ENCODE results near the gene EXOSC6. TPM values are rescaled to one million over a fixed set of nuclear protein-coding genes. Genes with fewer than 3 reads are reported as not detected.

The EXOSC6 gene
- total RNA-seq, 1 donor from 2014 or later: 27.1 TPM

DNA sequence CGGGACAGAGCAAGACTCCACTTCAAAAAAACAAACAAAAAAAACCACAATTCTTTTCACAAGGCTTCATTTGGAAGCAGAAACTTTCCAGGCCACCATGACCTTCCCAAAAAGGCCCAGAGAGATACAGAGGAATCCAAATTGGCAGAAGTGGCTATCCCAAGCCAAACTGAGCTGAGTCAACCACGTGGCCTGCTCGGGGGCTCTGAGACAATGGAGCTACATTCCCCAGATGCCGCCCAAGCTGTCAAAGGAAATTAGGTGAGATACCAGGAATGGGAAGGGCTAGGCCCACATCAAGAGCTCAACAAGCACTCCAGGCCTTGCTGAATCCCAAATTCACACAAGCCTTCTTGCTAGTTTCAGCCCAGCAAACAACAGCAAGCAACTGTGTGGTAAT, 5.7 kb upstream of the EXOSC6 start:
- no peaks in the 10 kb centered on the region for H3K27me3 ChIP-seq
- H3K79me2 ChIP-seq (ENCODE audit: low read depth): no peaks in the 10 kb centered on the region
- H3K4me3 Mint-ChIP-seq: no peak overlapping the region
- H4K20me1 ChIP-seq (ENCODE audit: low read depth): peaks cover 15% of the 10 kb centered on the region
- H3F3A ChIP-seq (ENCODE audit: low read depth): peaks cover 37% of the 10 kb centered on the region
- no peak for DNase-seq (ENCODE audit: low spot score)
- H3K4me3 ChIP-seq: no peak overlapping the region
- no peak overlapping the region for H2AFZ ChIP-seq (replicated peaks)
- H3K27me3 Mint-ChIP-seq (ENCODE audit: insufficient read depth, low read depth): peaks cover 3% of the 10 kb centered on the region
- H3K9me3 Mint-ChIP-seq: no peaks in the 10 kb centered on the region
- no peaks in the 10 kb centered on the region for H3K9me3 ChIP-seq (ENCODE audit: low read depth)
- no peak for TF ChIP-seq EZH2 (IDR thresholded peaks at IDR 0.05)
- H3K9ac ChIP-seq: no peak overlapping the region
- no peak overlapping the region for H3K27ac ChIP-seq
- H3K4me1 ChIP-seq: no peaks in the 10 kb centered on the region
- H3K27ac Mint-ChIP-seq: no peak overlapping the region
- H3K36me3 ChIP-seq: peaks cover 5% of the 10 kb centered on the region
- H3K36me3 Mint-ChIP-seq: peaks cover 31% of the 10 kb centered on the region
- H3K4me1 Mint-ChIP-seq: no peaks in the 10 kb centered on the region
- H3K4me2 ChIP-seq: no peak overlapping the region

DNA sequence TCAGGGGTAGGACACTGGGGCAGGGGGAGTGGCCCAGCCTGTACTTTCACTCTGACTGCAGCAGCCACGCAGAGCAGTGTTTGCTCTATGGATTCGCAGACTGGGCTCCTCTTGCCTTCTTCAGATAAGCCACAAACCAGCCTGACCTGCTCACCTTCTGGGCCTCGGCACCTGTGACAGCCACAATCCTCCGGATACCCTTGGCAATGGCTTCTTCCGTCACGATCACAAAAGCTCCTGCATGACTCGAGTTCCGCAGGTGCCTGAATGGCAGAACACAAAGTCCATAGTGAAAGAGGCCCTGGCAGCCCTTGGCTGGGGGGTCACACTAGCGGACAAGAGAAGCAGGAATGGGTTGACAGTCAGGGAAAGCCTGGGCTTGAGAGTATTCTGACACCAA, 3.8 kb upstream of the EXOSC6 start:
- H3K4me3 ChIP-seq: no peak overlapping the region
- Mint-ChIP-seq H3K4me3 (no peak overlapping the region), H3K4me1 (no peaks in the 10 kb centered on the region), H3K27me3 (ENCODE audit: insufficient read depth, low read depth) (peaks cover 5% of the 10 kb centered on the region), H3K36me3 (peaks cover 28% of the 10 kb centered on the region), H3K9me3 (no peaks in the 10 kb centered on the region), H3K27ac (no peak overlapping the region)
- DNase-seq (ENCODE audit: low spot score): no peak
- H3K4me2 ChIP-seq: no peak overlapping the region
- H3K27ac ChIP-seq: no peak overlapping the region
- H3K27me3 ChIP-seq: no peaks in the 10 kb centered on the region
- peaks cover 25% of the 10 kb centered on the region for H4K20me1 ChIP-seq (ENCODE audit: low read depth)
- no peak overlapping the region for H3K9ac ChIP-seq
- no peaks in the 10 kb centered on the region for H3K9me3 ChIP-seq (ENCODE audit: low read depth)
- TF ChIP-seq EZH2phosphoT487 (IDR thresholded peaks at IDR 0.05) (no peak), EZH2 (IDR thresholded peaks at IDR 0.05) (no peak)
- TF ChIP-seq, protein P1, sequence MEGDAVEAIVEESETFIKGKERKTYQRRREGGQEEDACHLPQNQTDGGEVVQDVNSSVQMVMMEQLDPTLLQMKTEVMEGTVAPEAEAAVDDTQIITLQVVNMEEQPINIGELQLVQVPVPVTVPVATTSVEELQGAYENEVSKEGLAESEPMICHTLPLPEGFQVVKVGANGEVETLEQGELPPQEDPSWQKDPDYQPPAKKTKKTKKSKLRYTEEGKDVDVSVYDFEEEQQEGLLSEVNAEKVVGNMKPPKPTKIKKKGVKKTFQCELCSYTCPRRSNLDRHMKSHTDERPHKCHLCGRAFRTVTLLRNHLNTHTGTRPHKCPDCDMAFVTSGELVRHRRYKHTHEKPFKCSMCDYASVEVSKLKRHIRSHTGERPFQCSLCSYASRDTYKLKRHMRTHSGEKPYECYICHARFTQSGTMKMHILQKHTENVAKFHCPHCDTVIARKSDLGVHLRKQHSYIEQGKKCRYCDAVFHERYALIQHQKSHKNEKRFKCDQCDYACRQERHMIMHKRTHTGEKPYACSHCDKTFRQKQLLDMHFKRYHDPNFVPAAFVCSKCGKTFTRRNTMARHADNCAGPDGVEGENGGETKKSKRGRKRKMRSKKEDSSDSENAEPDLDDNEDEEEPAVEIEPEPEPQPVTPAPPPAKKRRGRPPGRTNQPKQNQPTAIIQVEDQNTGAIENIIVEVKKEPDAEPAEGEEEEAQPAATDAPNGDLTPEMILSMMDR (IDR thresholded peaks at IDR 0.05): no peak
- H2AFZ ChIP-seq (replicated peaks): no peak overlapping the region
- H3K79me2 ChIP-seq (ENCODE audit: low read depth): peaks cover 7% of the 10 kb centered on the region
- H3K36me3 ChIP-seq: no peaks in the 10 kb centered on the region
- no peaks in the 10 kb centered on the region for H3K4me1 ChIP-seq
- H3F3A ChIP-seq (ENCODE audit: low read depth): peaks cover 46% of the 10 kb centered on the region

DNA sequence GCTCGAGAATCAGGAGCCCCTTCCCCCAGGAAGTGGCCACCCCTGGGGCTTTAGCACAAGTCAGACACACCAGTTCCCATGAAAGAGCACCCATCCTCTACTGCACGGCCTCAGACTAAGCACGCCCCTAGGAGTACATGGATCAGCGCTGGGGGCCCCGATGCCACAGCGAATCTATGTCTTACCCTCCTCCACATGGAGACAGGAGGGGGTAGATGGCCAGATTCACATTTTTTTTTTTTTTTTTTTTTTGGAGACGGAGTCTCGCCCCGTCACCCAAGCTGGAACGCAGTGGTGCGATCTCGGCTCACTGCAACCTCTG, 3.2 kb upstream of the EXOSC6 start:
- Mint-ChIP-seq H3K4me1 (peaks cover 4% of the 10 kb centered on the region), H3K9me3 (no peaks in the 10 kb centered on the region), H3K27ac (no peak overlapping the region), H3K27me3 (ENCODE audit: insufficient read depth, low read depth) (peaks cover 5% of the 10 kb centered on the region), H3K36me3 (peaks cover 25% of the 10 kb centered on the region), H3K4me3 (no peak overlapping the region)
- H3F3A ChIP-seq (ENCODE audit: low read depth): peaks cover 46% of the 10 kb centered on the region
- peaks cover 31% of the 10 kb centered on the region for H4K20me1 ChIP-seq (ENCODE audit: low read depth)
- H3K4me2 ChIP-seq: no peak overlapping the region
- H3K4me3 ChIP-seq: no peak overlapping the region
- DNase-seq (ENCODE audit: low spot score): no peak
- no peaks in the 10 kb centered on the region for H3K9me3 ChIP-seq (ENCODE audit: low read depth)
- no peak overlapping the region for H3K9ac ChIP-seq
- no peak overlapping the region for H2AFZ ChIP-seq (replicated peaks)
- no peaks in the 10 kb centered on the region for H3K27me3 ChIP-seq
- H3K79me2 ChIP-seq (ENCODE audit: low read depth): peaks cover 14% of the 10 kb centered on the region
- peaks cover 4% of the 10 kb centered on the region for H3K4me1 ChIP-seq
- H3K27ac ChIP-seq: no peak overlapping the region
- TF ChIP-seq, protein P1 (IDR thresholded peaks at IDR 0.05): no peak
- no peak for TF ChIP-seq EZH2phosphoT487 (IDR thresholded peaks at IDR 0.05)
- TF ChIP-seq EZH2 (IDR thresholded peaks at IDR 0.05): no peak
- no peaks in the 10 kb centered on the region for H3K36me3 ChIP-seq

DNA sequence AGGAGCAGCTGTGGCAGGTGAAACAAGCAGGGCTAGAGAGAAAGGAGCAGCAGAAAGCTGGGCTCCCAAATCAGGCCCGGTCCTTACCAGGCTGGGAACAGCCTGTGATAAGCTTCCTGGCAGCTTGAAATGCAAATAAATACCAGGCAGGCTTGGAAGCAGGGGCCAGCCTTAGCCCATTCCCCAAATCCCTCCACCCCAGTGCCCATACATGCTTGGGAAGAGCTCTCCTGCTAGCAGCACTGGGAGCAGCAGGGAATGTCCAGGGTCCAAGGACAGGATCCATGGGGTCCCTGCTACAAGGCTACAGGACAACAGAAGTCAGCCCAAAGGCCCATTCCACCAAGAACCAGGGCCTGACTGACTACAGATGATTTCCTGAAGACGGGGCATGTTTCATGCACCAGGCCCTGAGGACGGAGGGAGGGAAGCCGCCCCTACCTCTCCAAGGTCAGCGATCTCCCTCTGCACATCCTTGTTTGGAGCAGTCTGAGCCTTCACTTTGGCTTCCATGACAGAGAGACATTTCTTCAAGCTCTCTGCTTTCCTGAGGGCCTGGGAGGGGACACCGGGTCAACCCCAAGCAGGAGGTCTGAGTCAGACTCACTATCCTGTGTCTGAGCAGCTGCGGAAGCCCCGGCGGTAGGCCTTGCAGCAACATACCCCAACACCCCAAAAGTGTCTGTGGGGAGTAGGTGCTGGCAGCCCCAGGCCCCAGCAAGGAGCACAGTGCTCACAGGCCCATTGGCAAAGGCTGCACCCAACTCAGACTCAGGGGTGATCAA, 2.6 kb upstream of the EXOSC6 start:
- no peak overlapping the region for H3K27ac ChIP-seq
- H2AFZ ChIP-seq (replicated peaks): no peak overlapping the region
- no peaks in the 10 kb centered on the region for H3K9me3 Mint-ChIP-seq
- H3K9ac ChIP-seq: no peak overlapping the region
- H3K9me3 ChIP-seq (ENCODE audit: low read depth): no peaks in the 10 kb centered on the region
- no peak overlapping the region for H3K4me2 ChIP-seq
- H4K20me1 ChIP-seq (ENCODE audit: low read depth): peaks cover 37% of the 10 kb centered on the region
- no peak overlapping the region for H3K4me3 ChIP-seq
- peaks cover 27% of the 10 kb centered on the region for H3K36me3 Mint-ChIP-seq
- H3K4me1 ChIP-seq: peaks cover 6% of the 10 kb centered on the region
- TF ChIP-seq, protein P1 (IDR thresholded peaks at IDR 0.05): no peak
- TF ChIP-seq EZH2 (IDR thresholded peaks at IDR 0.05): no peak
- TF ChIP-seq EZH2phosphoT487 (IDR thresholded peaks at IDR 0.05): no peak
- H3K4me3 Mint-ChIP-seq: no peak overlapping the region
- H3K4me1 Mint-ChIP-seq: peaks cover 7% of the 10 kb centered on the region
- no peak overlapping the region for H3K27ac Mint-ChIP-seq
- peaks cover 46% of the 10 kb centered on the region for H3F3A ChIP-seq (ENCODE audit: low read depth)
- H3K27me3 Mint-ChIP-seq (ENCODE audit: insufficient read depth, low read depth): peaks cover 5% of the 10 kb centered on the region
- no peaks in the 10 kb centered on the region for H3K36me3 ChIP-seq
- no peaks in the 10 kb centered on the region for H3K27me3 ChIP-seq
- peaks cover 19% of the 10 kb centered on the region for H3K79me2 ChIP-seq (ENCODE audit: low read depth)
- DNase-seq (ENCODE audit: low spot score): no peak

All from neural progenitor cell (in vitro differentiated cells).